ENCODE results near the gene PTGES2.

Gene PTGES2

GRCh38 chr9:128127568-128127989 lies at the start of gene PTGES2:
TSS of gene PTGES2 (minus strand) at chr9:128127729. CDS start at chr9:128127717, 12 bp downstream.
- DNase-seq = peak; percentile 15

- no peak for DNase-seq
These were observed 48.2 kb upstream of the PTGES2 start for GRCh38 chr9:128175726-128176125.

- no peak for DNase-seq
These were observed 47.6 kb upstream of the PTGES2 start for GRCh38 chr9:128175102-128175563.

GRCh38 chr9:128174062-128174461 lies 46.5 kb upstream of the PTGES2 start:
- no peak for DNase-seq

GRCh38 chr9:128169925-128170324 lies 42.4 kb upstream of the PTGES2 start:
- DNase-seq = no peak

GRCh38 chr9:128169492-128169891 lies 42.0 kb upstream of the PTGES2 start:
- no peak for DNase-seq

GRCh38 chr9:128168731-128169308 lies 41.3 kb upstream of the PTGES2 start:
- no peak for DNase-seq

- DNase-seq = no peak
These were observed 39.7 kb upstream of the PTGES2 start for GRCh38 chr9:128167209-128167608.

- no peak for DNase-seq
These were observed 38.6 kb upstream of the PTGES2 start for GRCh38 chr9:128166169-128166568.

- no peak for DNase-seq
These were observed 36.9 kb upstream of the PTGES2 start for GRCh38 chr9:128164307-128164885.

GRCh38 chr9:128163523-128164306 lies 36.2 kb upstream of the PTGES2 start:
- no peak for DNase-seq

GRCh38 chr9:128163027-128163515 lies 35.5 kb upstream of the PTGES2 start:
- DNase-seq = no peak

GRCh38 chr9:128162215-128163026 lies 34.9 kb upstream of the PTGES2 start:
- peak; percentile 4 for DNase-seq

GRCh38 chr9:128161215-128161902 lies 33.8 kb upstream of the PTGES2 start:
- no peak for DNase-seq

- no peak for DNase-seq
These were observed 33.1 kb upstream of the PTGES2 start for GRCh38 chr9:128160603-128160987.

GRCh38 chr9:128159784-128160602 lies 32.5 kb upstream of the PTGES2 start, which contains the start of gene BBLN:
TSS of gene BBLN (plus strand) at chr9:128160265. CDS start at chr9:128160408, 143 bp downstream.
- peak; percentile 63 for DNase-seq

- DNase-seq = no peak
These were observed 31.9 kb upstream of the PTGES2 start for GRCh38 chr9:128159522-128159783.

GRCh38 chr9:128155736-128156500 lies 28.4 kb upstream of the PTGES2 start:
- no peak for DNase-seq

- DNase-seq = no peak
These were observed 26.6 kb upstream of the PTGES2 start for GRCh38 chr9:128153947-128154695.

Measured in GOT3 (cell line).